Measurements from ENCODE around the gene SARS1. TPM values are rescaled to one million over a fixed set of nuclear protein-coding genes. Genes with fewer than 3 reads are reported as not detected.
"Not testable (repeated sequence)": the region's sequence is repeated elsewhere in the genome, so short reads cannot be mapped to it uniquely, and the experiment has no call there.

SARS1 gene
- total RNA-seq, 1 donor from 2014 or later: 129 TPM

GRCh38 chr1:109274533-109275476, 61.1 kb downstream of the SARS1 start:
- H3K4me3 Mint-ChIP-seq (ENCODE audit: low read depth): no peak overlapping the region
- H3K27me3 Mint-ChIP-seq (ENCODE audit: low read depth): no peaks in the 10 kb centered on the region
- H3K36me3 Mint-ChIP-seq (ENCODE audit: low read depth): peaks cover 5% of the 10 kb centered on the region
- H3K9me3 Mint-ChIP-seq: no peaks in the 10 kb centered on the region
- intact Hi-C loops (cut with micrococcal nuclease): no loop called here
- no peak overlapping the region for H3K27ac Mint-ChIP-seq
- no peak for DNase-seq (ENCODE audit: low spot score)
- peaks cover 8% of the 10 kb centered on the region for H3K4me1 Mint-ChIP-seq (ENCODE audit: low read depth)

- H3K4me1 Mint-ChIP-seq (ENCODE audit: low read depth): peaks cover 8% of the 10 kb centered on the region
- H3K27ac Mint-ChIP-seq: no peak overlapping the region
- no peaks in the 10 kb centered on the region for H3K9me3 Mint-ChIP-seq
- no peak overlapping the region for H3K4me3 Mint-ChIP-seq (ENCODE audit: low read depth)
- intact Hi-C loops (cut with micrococcal nuclease): loop anchor here (2.0 kb wide), 1 partner anchor 257 kb away; no protein-coding TSS in a partner anchor
- no peaks in the 10 kb centered on the region for H3K27me3 Mint-ChIP-seq (ENCODE audit: low read depth)
- H3K36me3 Mint-ChIP-seq (ENCODE audit: low read depth): peaks cover 13% of the 10 kb centered on the region
- DNase-seq (ENCODE audit: low spot score): no peak
Observed at GRCh38 chr1:109275706-109276345, 62.1 kb downstream of the SARS1 start.

GRCh38 chr1:109277434-109278204, 63.9 kb downstream of the SARS1 start:
- Mint-ChIP-seq H3K9me3 (no peaks in the 10 kb centered on the region), H3K4me3 (ENCODE audit: low read depth) (no peak overlapping the region), H3K27ac (peak overlapping the region; percentile 46), H3K27me3 (ENCODE audit: low read depth) (no peaks in the 10 kb centered on the region), H3K36me3 (ENCODE audit: low read depth) (peaks cover 13% of the 10 kb centered on the region), H3K4me1 (ENCODE audit: low read depth) (peaks cover 19% of the 10 kb centered on the region)
- intact Hi-C loops (cut with micrococcal nuclease): loop anchor here (1.0 to 2.0 kb wide), 2 partner anchors 122 to 255 kb away; no protein-coding TSS in a partner anchor
- peak; percentile 52 for DNase-seq (ENCODE audit: low spot score)

GRCh38 chr1:109279615-109280278, 66.0 kb downstream of the SARS1 start:
- H3K9me3 Mint-ChIP-seq: no peaks in the 10 kb centered on the region
- no peak overlapping the region for H3K4me3 Mint-ChIP-seq (ENCODE audit: low read depth)
- intact Hi-C loops (cut with micrococcal nuclease): no loop called here
- H3K4me1 Mint-ChIP-seq (ENCODE audit: low read depth): peaks cover 27% of the 10 kb centered on the region
- peaks cover 13% of the 10 kb centered on the region for H3K36me3 Mint-ChIP-seq (ENCODE audit: low read depth)
- no peaks in the 10 kb centered on the region for H3K27me3 Mint-ChIP-seq (ENCODE audit: low read depth)
- no peak for DNase-seq (ENCODE audit: low spot score)
- H3K27ac Mint-ChIP-seq: no peak overlapping the region

GRCh38 chr1:109280862-109281261, 67.1 kb downstream of the SARS1 start:
- Mint-ChIP-seq H3K27me3 (ENCODE audit: low read depth) (no peaks in the 10 kb centered on the region), H3K4me1 (ENCODE audit: low read depth) (peaks cover 27% of the 10 kb centered on the region), H3K9me3 (no peaks in the 10 kb centered on the region), H3K4me3 (ENCODE audit: low read depth) (no peak overlapping the region), H3K27ac (no peak overlapping the region), H3K36me3 (ENCODE audit: low read depth) (peaks cover 13% of the 10 kb centered on the region)
- intact Hi-C loops (cut with micrococcal nuclease): no loop called here
- DNase-seq (ENCODE audit: low spot score): no peak

- H3K27ac Mint-ChIP-seq: no peak overlapping the region
- H3K36me3 Mint-ChIP-seq (ENCODE audit: low read depth): peaks cover 13% of the 10 kb centered on the region
- intact Hi-C loops (cut with micrococcal nuclease): no loop called here
- H3K4me3 Mint-ChIP-seq (ENCODE audit: low read depth): peak overlapping the region; percentile 93
- no peak for DNase-seq (ENCODE audit: low spot score)
- H3K27me3 Mint-ChIP-seq (ENCODE audit: low read depth): peaks cover 2% of the 10 kb centered on the region
- no peaks in the 10 kb centered on the region for H3K9me3 Mint-ChIP-seq
- peaks cover 27% of the 10 kb centered on the region for H3K4me1 Mint-ChIP-seq (ENCODE audit: low read depth)
Observed at GRCh38 chr1:109281680-109282496, 68.2 kb downstream of the SARS1 start.

- peak overlapping the region; percentile 93 for H3K4me3 Mint-ChIP-seq (ENCODE audit: low read depth)
- H3K9me3 Mint-ChIP-seq: no peaks in the 10 kb centered on the region
- H3K36me3 Mint-ChIP-seq (ENCODE audit: low read depth): peaks cover 13% of the 10 kb centered on the region
- no peak for DNase-seq (ENCODE audit: low spot score)
- peak overlapping the region; percentile 79 for H3K27ac Mint-ChIP-seq
- peaks cover 3% of the 10 kb centered on the region for H3K27me3 Mint-ChIP-seq (ENCODE audit: low read depth)
- H3K4me1 Mint-ChIP-seq (ENCODE audit: low read depth): peaks cover 22% of the 10 kb centered on the region
- intact Hi-C loops (cut with micrococcal nuclease): no loop called here
Observed at GRCh38 chr1:109282497-109282951, 68.8 kb downstream of the SARS1 start.

GRCh38 chr1:109282952-109283747, 69.4 kb downstream of the SARS1 start, which contains the start of gene PSRC1:
Gene PSRC1, minus strand, starts transcription at chr1:109283145.
- peaks cover 21% of the 10 kb centered on the region for H3K4me1 Mint-ChIP-seq (ENCODE audit: low read depth)
- intact Hi-C loops (cut with micrococcal nuclease): no loop called here
- peak within 1 kb of the TSS; percentile 93 for H3K4me3 Mint-ChIP-seq (ENCODE audit: low read depth)

GRCh38 chr1:109283748-109284600, 70.3 kb downstream of the SARS1 start:
- Mint-ChIP-seq H3K9me3 (no peaks in the 10 kb centered on the region), H3K4me1 (ENCODE audit: low read depth) (peaks cover 21% of the 10 kb centered on the region), H3K4me3 (ENCODE audit: low read depth) (peak overlapping the region; percentile 93), H3K36me3 (ENCODE audit: low read depth) (peaks cover 13% of the 10 kb centered on the region), H3K27me3 (ENCODE audit: low read depth) (peaks cover 9% of the 10 kb centered on the region), H3K27ac (peak overlapping the region; percentile 79)
- DNase-seq (ENCODE audit: low spot score): peak; percentile 42
- intact Hi-C loops (cut with micrococcal nuclease): no loop called here

More at GRCh38 chr1:109282952-109283747, 69.4 kb downstream of the SARS1 start, which contains the start of gene PSRC1:
- Mint-ChIP-seq H3K9me3 (no peaks in the 10 kb centered on the region), H3K27ac (peak within 1 kb of the TSS; percentile 79), H3K27me3 (ENCODE audit: low read depth) (peaks cover 3% of the 10 kb centered on the region), H3K36me3 (ENCODE audit: low read depth) (peaks cover 13% of the 10 kb centered on the region)
- DNase-seq (ENCODE audit: low spot score): peak; percentile 87

- H3K27ac Mint-ChIP-seq; intact Hi-C loops (cut with micrococcal nuclease); H3K9me3 Mint-ChIP-seq; H3K4me3 Mint-ChIP-seq (ENCODE audit: low read depth); DNase-seq (ENCODE audit: low spot score); H3K36me3 Mint-ChIP-seq (ENCODE audit: low read depth): not testable (repeated sequence)
- peaks cover 15% of the 10 kb centered on the region for H3K4me1 Mint-ChIP-seq (ENCODE audit: low read depth)
- H3K27me3 Mint-ChIP-seq (ENCODE audit: low read depth): peaks cover 12% of the 10 kb centered on the region
Observed at GRCh38 chr1:109286762-109287161, 73.0 kb downstream of the SARS1 start.

Data from activated T-helper 2 cell treated with anti-CD3 and anti-CD28 coated beads, Interferon-gamma antibody, Interleukin-2, Interleukin-4, amounts not matched to agents 10 μg/mL and 5 μg/mL and 100 μg/mL, durations not matched to agents 14 hours and 24 hours and 36 hours (primary cell).